Activated T-cell treated with anti-CD3 and anti-CD28 coated beads, Interleukin-2, amount 50 U/mL, for 4 hours (primary cell): Measurements from ENCODE around the gene SRGN. TPM values are rescaled to one million over a fixed set of nuclear protein-coding genes. Genes with fewer than 3 reads are reported as not detected.

ENCODE experiments used
- ATAC-seq, 2 donors: fragments of 200-7000 bp; cut with Tn5 transposase; one replicate each; pipeline ENCODE4 v1.10.0; 2021
- DNase-seq: peaks from one replicate; pipeline ENCODE4 v3.0.0-alpha.2; 2020
- H3K27me3 Mint-ChIP-seq: one replicate; pipeline ENCODE4 v1.8.0; 2021; ENCODE audit warnings: low read depth, mixed read lengths
- H3K36me3 Mint-ChIP-seq: one replicate; pipeline ENCODE4 v1.8.0; 2022; ENCODE audit warnings: mixed read lengths; ENCODE audit not compliant: insufficient read depth
- H3K4me1 Mint-ChIP-seq: one replicate; pipeline ENCODE4 v1.8.0; 2021; ENCODE audit warnings: low read depth, mixed read lengths
- H3K4me3 Mint-ChIP-seq: one replicate; pipeline ENCODE4 v1.8.0; 2021; ENCODE audit warnings: mild to moderate bottlenecking, moderate library complexity, mixed read lengths
- H3K9me3 Mint-ChIP-seq: one replicate; pipeline ENCODE4 v1.8.0; 2021; ENCODE audit warnings: mixed read lengths
- total RNA-seq, 3 donors: library from RNA; stranded (reverse); gene quantifications; one replicate each; pipeline ENCODE4 v1.2.1, GENCODE V29; 2021

Gene SRGN
- total RNA-seq, 3 donors from 2014 or later: 455 to 725 (median 567) TPM

DNA sequence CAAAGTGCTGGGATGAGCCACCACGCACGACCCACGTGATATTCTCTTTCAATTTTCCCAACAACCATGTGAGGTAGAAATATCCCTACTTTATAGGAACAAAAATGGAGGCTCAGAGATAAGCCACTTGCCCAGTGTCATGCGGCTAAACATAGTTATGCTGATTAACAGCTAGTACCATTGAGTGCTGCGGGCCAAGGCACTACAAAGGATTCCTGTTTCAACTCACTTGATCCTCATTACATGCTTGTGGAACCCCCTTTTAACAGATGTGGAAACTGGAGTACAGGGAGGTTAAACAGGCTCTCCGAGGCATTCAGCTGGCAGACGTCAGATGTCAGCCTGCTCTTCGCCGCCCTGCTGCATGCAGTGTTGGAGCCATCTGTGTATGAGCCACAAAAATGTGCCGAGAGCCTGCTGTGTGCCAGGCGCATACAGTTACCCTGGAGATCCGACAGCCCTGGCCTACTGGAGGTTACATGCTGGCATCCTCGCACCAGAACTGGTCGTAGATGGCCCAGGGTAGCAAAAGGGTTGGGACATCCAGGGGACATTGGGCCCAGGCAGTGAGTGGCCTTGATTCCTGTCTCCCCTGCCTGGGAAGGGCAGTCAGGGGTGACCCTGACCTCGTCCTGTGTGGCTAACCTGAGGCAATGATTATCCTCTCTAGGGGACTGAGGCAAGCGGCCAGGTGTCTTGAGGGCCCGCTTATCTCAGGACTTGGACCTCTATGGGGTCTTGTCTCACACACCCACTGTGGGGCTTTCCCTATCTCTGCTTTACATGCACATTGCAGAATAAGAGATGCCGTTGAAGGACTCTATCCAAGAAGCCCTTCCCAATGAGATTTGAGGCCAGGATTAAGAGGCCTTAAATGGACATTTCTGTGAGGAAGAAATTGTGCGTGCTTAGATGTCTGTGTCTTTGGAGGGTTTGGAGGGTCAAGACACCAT lies 18.5 kb upstream of the SRGN start:
- ATAC-seq: no peak
- no peaks in the 10 kb centered on the region for H3K9me3 Mint-ChIP-seq
- H3K36me3 Mint-ChIP-seq: no peaks in the 10 kb centered on the region
- no peak overlapping the region for H3K4me3 Mint-ChIP-seq
- H3K27me3 Mint-ChIP-seq: no peaks in the 10 kb centered on the region
- H3K4me1 Mint-ChIP-seq: peaks cover 19% of the 10 kb centered on the region
- no peak for DNase-seq

GRCh38 chr10:69070951-69071350 lies 17.0 kb upstream of the SRGN start:
- H3K4me3 Mint-ChIP-seq: no peak overlapping the region

DNA sequence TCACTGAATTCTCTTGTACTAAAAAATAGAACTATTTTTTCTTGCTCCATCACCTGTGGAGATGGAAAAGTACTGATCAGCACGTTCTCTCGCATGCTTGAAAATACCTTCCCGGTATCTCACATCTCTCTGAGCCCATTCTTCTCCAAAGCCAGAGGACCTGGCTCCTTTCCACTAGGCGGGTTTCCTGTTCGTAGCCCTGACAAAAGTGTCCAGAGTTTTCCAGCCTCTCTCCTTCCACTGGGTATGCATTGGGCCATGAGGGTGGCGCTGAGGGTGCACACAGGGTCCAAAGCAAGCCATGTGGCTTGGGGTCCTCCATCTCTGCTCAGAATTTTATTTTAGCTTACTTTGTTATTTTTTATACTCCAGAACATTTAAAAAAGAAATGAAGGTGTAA lies 16.3 kb upstream of the SRGN start:
- no peak for DNase-seq
- no peaks in the 10 kb centered on the region for H3K27me3 Mint-ChIP-seq

More at GRCh38 chr10:69070951-69071350, 17.0 kb upstream of the SRGN start:
- no peak for ATAC-seq
- Mint-ChIP-seq H3K27me3 (no peaks in the 10 kb centered on the region), H3K9me3 (no peaks in the 10 kb centered on the region), H3K4me1 (peaks cover 11% of the 10 kb centered on the region), H3K36me3 (no peaks in the 10 kb centered on the region)
- DNase-seq: no peak

DNA sequence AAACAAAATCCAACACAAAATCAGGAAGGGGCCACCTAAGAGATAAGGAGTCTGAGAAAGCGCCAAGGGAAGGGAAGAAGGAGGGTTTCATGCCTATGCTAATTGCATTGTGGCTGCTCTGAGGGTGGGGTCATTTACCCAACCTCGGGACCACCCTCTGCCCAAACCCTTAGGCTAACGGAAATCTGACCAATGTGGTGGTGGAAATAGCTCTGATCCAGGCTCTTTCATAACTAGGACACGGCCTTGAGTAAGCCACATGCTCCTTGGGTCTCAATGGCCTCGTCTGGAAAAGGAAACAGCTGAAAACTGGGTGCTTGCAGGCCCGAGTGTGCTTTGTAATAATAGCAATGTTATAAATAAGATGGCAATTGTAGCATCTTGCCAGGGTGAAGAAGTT lies 14.9 kb upstream of the SRGN start:
- no peak for DNase-seq
- no peak for ATAC-seq

More for the DNA sequence above, 16.3 kb upstream of the SRGN start:
- no peak for ATAC-seq
- no peaks in the 10 kb centered on the region for H3K36me3 Mint-ChIP-seq
- H3K4me1 Mint-ChIP-seq: peaks cover 7% of the 10 kb centered on the region
- H3K9me3 Mint-ChIP-seq: no peaks in the 10 kb centered on the region
- no peak overlapping the region for H3K4me3 Mint-ChIP-seq

DNA sequence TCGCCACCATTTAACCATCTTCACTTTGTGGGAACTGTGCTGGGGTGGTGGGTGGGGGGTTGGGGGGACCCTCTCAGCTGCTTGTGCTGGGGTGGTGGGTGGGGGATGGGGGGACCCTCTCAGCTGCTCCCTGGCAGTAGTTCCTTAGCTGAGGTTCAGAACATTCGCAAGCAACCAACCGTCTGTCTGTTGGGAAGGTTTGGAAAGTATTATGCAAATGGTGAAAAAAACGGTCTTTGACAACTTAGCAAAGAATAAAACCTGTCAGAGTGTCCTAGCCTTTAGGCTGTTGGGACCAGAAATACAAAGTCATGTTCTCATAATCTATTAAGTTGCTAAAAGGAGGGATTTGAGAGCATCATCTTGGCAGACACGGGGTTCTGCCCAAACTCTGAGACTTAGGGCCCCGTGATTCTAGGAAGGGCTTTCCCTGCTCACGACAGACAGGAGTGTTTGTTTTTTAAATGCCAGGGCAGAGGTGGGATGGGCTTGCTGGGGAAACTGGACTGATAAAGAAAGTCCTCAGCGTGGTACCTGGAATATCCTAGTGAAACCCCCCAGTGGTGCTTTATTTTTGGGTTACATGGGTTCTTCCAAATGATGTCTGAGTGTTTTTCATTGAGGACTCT lies 14.1 kb upstream of the SRGN start:
- Mint-ChIP-seq H3K36me3 (no peaks in the 10 kb centered on the region), H3K27me3 (no peaks in the 10 kb centered on the region), H3K9me3 (no peaks in the 10 kb centered on the region), H3K4me3 (no peak overlapping the region), H3K4me1 (peaks cover 7% of the 10 kb centered on the region)
- DNase-seq: no peak
- ATAC-seq: no peak

More for the DNA sequence above, 14.9 kb upstream of the SRGN start:
- Mint-ChIP-seq H3K27me3 (no peaks in the 10 kb centered on the region), H3K4me1 (peaks cover 7% of the 10 kb centered on the region), H3K36me3 (no peaks in the 10 kb centered on the region), H3K4me3 (no peak overlapping the region), H3K9me3 (no peaks in the 10 kb centered on the region)

GRCh38 chr10:69074532-69074931 lies 13.4 kb upstream of the SRGN start:
- no peaks in the 10 kb centered on the region for H3K27me3 Mint-ChIP-seq
- no peaks in the 10 kb centered on the region for H3K36me3 Mint-ChIP-seq
- DNase-seq (no peak), ATAC-seq (no peak)
- H3K4me1 Mint-ChIP-seq: peaks cover 7% of the 10 kb centered on the region
- H3K9me3 Mint-ChIP-seq: no peaks in the 10 kb centered on the region
- no peak overlapping the region for H3K4me3 Mint-ChIP-seq

DNA sequence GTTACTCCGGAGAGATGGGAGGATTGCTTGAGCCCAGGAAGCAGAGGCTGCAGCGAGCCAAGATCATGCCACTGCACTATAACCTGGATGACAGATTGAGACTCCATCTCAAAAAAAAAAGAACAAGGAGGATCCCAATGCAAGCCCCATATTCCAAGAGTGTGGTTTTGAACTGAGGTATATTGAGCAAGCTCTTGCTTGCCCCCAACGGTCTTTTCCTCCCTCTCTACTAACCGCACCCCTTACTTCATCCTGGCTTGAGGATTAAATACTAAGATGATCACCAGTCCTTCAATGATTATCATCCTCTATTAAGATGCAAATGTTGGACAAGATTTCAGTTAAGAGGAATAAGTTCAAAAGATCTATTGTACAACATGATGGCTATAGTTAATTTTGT lies 12.5 kb upstream of the SRGN start:
- Mint-ChIP-seq H3K36me3 (no peaks in the 10 kb centered on the region), H3K4me3 (no peak overlapping the region), H3K4me1 (peaks cover 7% of the 10 kb centered on the region), H3K9me3 (no peaks in the 10 kb centered on the region), H3K27me3 (no peaks in the 10 kb centered on the region)
- no peak for ATAC-seq
- no peak for DNase-seq

GRCh38 chr10:69078311-69078710 lies 9.6 kb upstream of the SRGN start:
- DNase-seq (no peak), ATAC-seq (no peak)
- H3K9me3 Mint-ChIP-seq: no peaks in the 10 kb centered on the region
- peaks cover 2% of the 10 kb centered on the region for H3K4me1 Mint-ChIP-seq
- no peaks in the 10 kb centered on the region for H3K36me3 Mint-ChIP-seq
- no peaks in the 10 kb centered on the region for H3K27me3 Mint-ChIP-seq
- no peak overlapping the region for H3K4me3 Mint-ChIP-seq

- H3K27me3 Mint-ChIP-seq: no peaks in the 10 kb centered on the region
- peaks cover 4% of the 10 kb centered on the region for H3K4me1 Mint-ChIP-seq
- no peaks in the 10 kb centered on the region for H3K9me3 Mint-ChIP-seq
- no peak for DNase-seq
- H3K4me3 Mint-ChIP-seq: no peak overlapping the region
- no peak for ATAC-seq
- H3K36me3 Mint-ChIP-seq: no peaks in the 10 kb centered on the region
Observed at GRCh38 chr10:69080226-69080625, 7.7 kb upstream of the SRGN start.

DNA sequence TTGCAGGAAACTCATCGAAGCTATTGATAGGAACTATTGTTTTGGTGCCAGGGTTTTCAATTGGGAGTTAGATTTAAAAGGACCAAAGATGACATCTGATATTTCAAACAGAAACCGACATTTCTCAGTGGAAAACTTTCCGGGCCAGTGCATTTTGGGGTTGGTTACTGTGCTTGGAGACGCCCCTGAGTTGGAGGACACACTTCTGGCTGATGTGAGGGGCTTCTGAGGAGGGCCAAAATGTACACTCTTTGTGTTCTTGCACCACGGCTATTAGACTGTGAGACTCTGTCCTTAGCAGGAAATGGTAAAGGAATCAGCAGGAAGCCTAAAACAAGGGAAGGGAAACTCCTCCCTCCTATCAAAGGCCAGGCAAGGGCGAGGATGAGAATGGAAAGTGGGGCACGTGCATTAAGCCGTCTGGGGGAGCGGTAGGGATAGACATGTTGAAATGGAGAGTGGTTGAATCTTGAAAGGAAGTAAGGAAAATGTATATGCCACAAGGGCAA lies 1.8 kb upstream of the SRGN start:
- ATAC-seq (no peak), DNase-seq (no peak)
- H3K4me1 Mint-ChIP-seq: peaks cover 42% of the 10 kb centered on the region
- peak overlapping the region; percentile 72 for H3K4me3 Mint-ChIP-seq
- H3K27me3 Mint-ChIP-seq: no peaks in the 10 kb centered on the region
- H3K36me3 Mint-ChIP-seq: peaks cover 22% of the 10 kb centered on the region
- no peaks in the 10 kb centered on the region for H3K9me3 Mint-ChIP-seq

DNA sequence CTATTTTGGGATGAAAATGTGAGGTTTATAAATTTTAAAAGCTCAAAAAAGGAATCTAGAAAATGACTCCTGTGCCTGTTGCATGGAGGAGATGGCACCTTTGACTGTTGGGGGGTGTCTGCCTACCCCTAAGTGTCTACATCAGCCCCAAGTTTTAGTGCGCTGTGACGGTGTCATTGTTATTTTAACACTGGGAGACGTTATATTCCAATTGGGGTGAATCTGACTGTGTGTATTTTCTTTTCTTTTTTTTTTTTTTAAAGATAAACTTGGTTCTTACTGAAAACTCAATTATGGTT lies 517 bp downstream of the SRGN start:
- ATAC-seq: no peak
- Mint-ChIP-seq H3K36me3 (peaks cover 34% of the 10 kb centered on the region), H3K27me3 (no peaks in the 10 kb centered on the region), H3K4me1 (peaks cover 64% of the 10 kb centered on the region), H3K4me3 (peak overlapping the region; percentile 98), H3K9me3 (no peaks in the 10 kb centered on the region)
- DNase-seq: no peak

DNA sequence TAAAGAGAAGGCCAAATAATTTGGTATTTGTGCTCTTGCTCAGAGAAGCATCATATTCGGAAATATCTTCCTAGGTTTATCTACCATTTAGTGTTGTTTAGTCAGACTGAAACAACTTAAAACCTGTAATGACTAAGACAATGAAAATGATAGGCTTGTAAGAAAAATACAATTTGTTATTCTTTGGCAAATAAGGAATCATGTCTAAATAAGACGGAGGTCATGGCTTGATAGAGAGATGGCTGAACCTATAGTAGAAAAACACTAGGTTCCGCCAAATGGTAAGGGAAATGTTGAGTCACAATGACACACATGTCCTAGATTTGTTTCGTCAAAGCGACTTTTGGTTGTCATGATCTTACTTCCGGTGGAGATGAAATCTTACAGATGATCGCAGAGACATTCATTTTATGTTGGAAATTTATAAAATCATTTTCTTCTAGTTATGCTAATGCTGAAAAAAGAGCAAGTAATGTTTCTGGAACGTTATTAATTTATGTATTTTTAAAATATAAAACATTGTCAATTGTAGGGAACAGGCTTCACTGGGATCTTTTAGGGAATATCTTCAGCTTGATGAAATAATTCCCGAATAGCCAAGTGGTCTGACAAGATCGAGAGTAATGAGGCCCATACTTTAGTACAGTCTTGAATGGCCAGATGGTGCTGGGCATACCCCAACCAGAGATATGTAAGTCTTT lies 1.0 kb downstream of the SRGN start:
- ATAC-seq: peak; percentile 3 to 12
- no peak for DNase-seq
- H3K4me1 Mint-ChIP-seq: peaks cover 69% of the 10 kb centered on the region
- H3K4me3 Mint-ChIP-seq: peak overlapping the region; percentile 98
- no peaks in the 10 kb centered on the region for H3K27me3 Mint-ChIP-seq
- no peaks in the 10 kb centered on the region for H3K9me3 Mint-ChIP-seq
- H3K36me3 Mint-ChIP-seq: peaks cover 36% of the 10 kb centered on the region

- Mint-ChIP-seq H3K36me3 (peaks cover 36% of the 10 kb centered on the region), H3K4me3 (peak overlapping the region; percentile 98), H3K4me1 (peaks cover 70% of the 10 kb centered on the region), H3K9me3 (no peaks in the 10 kb centered on the region), H3K27me3 (no peaks in the 10 kb centered on the region)
- ATAC-seq: peak; percentile 75 to 78
- peak; percentile 55 for DNase-seq
Observed at GRCh38 chr10:69089638-69090599, 2.0 kb downstream of the SRGN start.
